Cardiac muscle cell (in vitro differentiated cells and primary cell): ENCODE results near the gene BCKDK. TPM values are rescaled to one million over a fixed set of nuclear protein-coding genes. Genes with fewer than 3 reads are reported as not detected.
A peak's percentile ranks its signal among the peaks of the same experiment; 100 is the strongest.

Experiments used
- DNase-seq, 2 donors: peaks; one replicate each; pipeline versions ENCODE4 v3.0.0 to v3.0.0-alpha.2; 2010 to 2017; ENCODE audit warnings: low read depth in 1 of 2, low spot score in 1 of 2
- H3K27ac ChIP-seq: fragments of 200-600 bp; sonication (generic); 2 replicates; pipeline ENCODE4 v1.5.1; 2016
- H3K27me3 ChIP-seq: fragments of 200-600 bp; sonication (generic); 2 replicates; pipeline ENCODE4 v1.6.0; 2016; ENCODE audit warnings: control low read depth
- H3K36me3 ChIP-seq: fragments of 200-600 bp; sonication (generic); 2 replicates; pipeline ENCODE4 v1.5.1; 2016; ENCODE audit warnings: control low read depth
- H3K4me1 ChIP-seq: fragments of 200-600 bp; sonication (generic); 2 replicates; pipeline ENCODE4 v1.8.1; 2017; ENCODE audit warnings: low read depth, mild to moderate bottlenecking, mixed run types
- H3K4me3 ChIP-seq: fragments of 200-600 bp; sonication (generic); 2 replicates; pipeline ENCODE4 v1.5.1; 2016; ENCODE audit warnings: mild to moderate bottlenecking
- H3K9me3 ChIP-seq: fragments of 200-600 bp; sonication (generic); 2 replicates; pipeline ENCODE4 v1.5.1; 2017; ENCODE audit warnings: low read depth, mild to moderate bottlenecking, control low read depth
- CTCF ChIP-seq: IDR thresholded peaks from 2 replicates; pipeline ENCODE4 v1.5.1; 2012; ENCODE audit warnings: low read depth, mild to moderate bottlenecking, low read length
- polyA plus RNA-seq: library from polyadenylated mRNA; unstranded; fragments of >200 nt; fragmentation: Nextera tagmentation; extraction: Ambion mirVana; gene quantifications from 2 replicates; pipeline ENCODE4 v1.2.1, GENCODE V29; 2016
- total RNA-seq: library from RNA; depleted of rRNA; stranded (reverse); fragments of >200 nt; gene quantifications from 2 replicates; pipeline ENCODE4 v1.2.3, GENCODE V29; 2016

BCKDK gene
- total and polyA plus RNA-seq, 2 experiments from 2014 or later = 109 to 147 TPM

DNA sequence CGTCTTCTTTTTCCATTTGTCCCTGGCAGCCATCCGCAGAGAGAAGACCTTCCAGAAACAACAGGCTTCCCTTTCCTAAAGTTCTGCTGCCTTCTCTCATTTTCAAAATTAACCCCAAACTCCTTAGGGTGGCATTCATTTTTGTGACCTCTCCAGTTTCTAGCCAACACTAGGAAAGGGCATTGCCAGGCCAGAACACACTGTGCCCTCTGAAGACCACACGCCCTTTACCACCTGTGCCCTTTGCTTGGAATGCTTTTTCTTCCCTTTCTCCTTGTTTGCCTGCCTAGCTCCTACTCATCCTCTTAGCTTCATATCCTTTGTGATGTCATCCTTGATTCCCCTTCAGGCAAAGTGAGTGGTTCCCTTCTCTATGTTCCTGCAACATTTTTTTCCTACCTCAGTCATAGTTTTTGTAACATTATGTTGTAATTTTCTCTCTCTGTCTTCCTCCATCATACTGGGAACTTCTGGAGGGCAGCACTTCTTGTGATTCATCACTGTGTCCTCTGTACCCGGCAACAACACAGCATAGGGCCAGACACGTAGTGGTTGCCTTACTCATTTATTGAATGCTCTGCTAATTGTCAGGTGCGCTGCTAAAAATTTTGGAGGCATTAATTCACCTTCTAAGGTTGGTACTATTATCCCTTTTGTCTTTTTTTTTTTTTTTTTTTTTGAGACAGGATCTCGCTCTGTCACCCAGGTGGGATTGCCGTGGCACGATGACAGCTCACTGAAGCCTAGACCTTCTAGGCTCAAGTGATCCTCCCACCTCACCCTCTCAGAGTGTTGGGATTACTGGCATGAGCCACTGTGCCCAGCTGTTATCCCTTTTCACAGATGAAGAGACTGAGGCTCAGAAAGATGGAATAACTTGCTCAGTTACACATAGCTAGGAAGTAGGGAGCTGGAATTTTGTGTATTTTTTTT lies 10.3 kb downstream of the BCKDK start:
- Histone ChIP-seq H3K9me3 (no peaks in the 10 kb centered on the region), H3K27ac (peak overlapping the region; percentile 94), H3K27me3 (no peaks in the 10 kb centered on the region), H3K36me3 (peaks cover 23% of the 10 kb centered on the region), H3K4me1 (peaks cover 7% of the 10 kb centered on the region), H3K4me3 (peak overlapping the region; percentile 96)
- peak in 1 of 2 donors; percentile 68 for DNase-seq
- TF ChIP-seq CTCF = no peak

- H3K27ac ChIP-seq = no peak overlapping the region
- peaks cover 31% of the 10 kb centered on the region for H3K36me3 ChIP-seq
- no peak for DNase-seq
- no peaks in the 10 kb centered on the region for H3K27me3 ChIP-seq
- peaks cover 7% of the 10 kb centered on the region for H3K4me1 ChIP-seq
- no peak for TF ChIP-seq CTCF
- H3K4me3 ChIP-seq = no peak overlapping the region
- no peaks in the 10 kb centered on the region for H3K9me3 ChIP-seq
Measured at GRCh38 chr16:31120129-31120528, 11.9 kb downstream of the BCKDK start.

- Histone ChIP-seq H3K4me1 (no peaks in the 10 kb centered on the region), H3K4me3 (no peak overlapping the region), H3K9me3 (no peaks in the 10 kb centered on the region), H3K27ac (no peak overlapping the region), H3K27me3 (no peaks in the 10 kb centered on the region), H3K36me3 (peaks cover 32% of the 10 kb centered on the region)
- no peak for TF ChIP-seq CTCF
- no peak for DNase-seq
Measured at GRCh38 chr16:31125844-31126243, 17.7 kb downstream of the BCKDK start.

DNA sequence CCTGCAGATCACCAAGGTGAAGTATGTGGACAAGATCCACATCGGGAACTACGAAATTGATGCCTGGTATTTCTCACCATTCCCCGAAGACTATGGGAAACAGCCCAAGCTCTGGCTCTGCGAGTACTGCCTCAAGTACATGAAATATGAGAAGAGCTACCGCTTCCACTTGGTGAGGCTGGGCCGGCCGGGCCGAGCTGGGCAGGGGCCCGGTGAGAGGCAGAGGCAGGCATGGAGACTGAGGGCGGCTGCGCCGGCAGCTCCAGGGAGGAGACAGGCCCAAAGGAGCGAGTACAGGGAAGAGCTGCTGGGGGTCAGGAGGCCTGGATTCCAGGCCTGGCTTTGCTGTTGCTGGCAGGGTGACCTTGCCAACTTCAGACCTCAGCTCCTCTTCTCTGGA lies 19.0 kb downstream of the BCKDK start:
- Histone ChIP-seq H3K9me3 (no peaks in the 10 kb centered on the region), H3K4me3 (no peak overlapping the region), H3K36me3 (peaks cover 30% of the 10 kb centered on the region), H3K27ac (no peak overlapping the region), H3K27me3 (no peaks in the 10 kb centered on the region), H3K4me1 (no peaks in the 10 kb centered on the region)
- TF ChIP-seq CTCF = no peak
- DNase-seq = no peak

- no peak overlapping the region for H3K27ac ChIP-seq
- no peak for TF ChIP-seq CTCF
- H3K27me3 ChIP-seq = no peaks in the 10 kb centered on the region
- no peaks in the 10 kb centered on the region for H3K9me3 ChIP-seq
- no peak for DNase-seq
- H3K4me1 ChIP-seq = no peaks in the 10 kb centered on the region
- H3K36me3 ChIP-seq = peaks cover 25% of the 10 kb centered on the region
- no peak overlapping the region for H3K4me3 ChIP-seq
Measured at GRCh38 chr16:31128711-31129567, 20.8 kb downstream of the BCKDK start.
